ENCODE measurements around the gene STX16. TPM values are rescaled to one million over a fixed set of nuclear protein-coding genes. Genes with fewer than 3 reads are reported as not detected.

Gene STX16
- total and polyA plus RNA-seq, 8 donors, result 12.8 to 179 (median 52.2) TPM

GRCh38 chr20:58669287-58670006, 18.4 kb downstream of the STX16 start:
- no peak overlapping the region for H3K4me3 ChIP-seq
- no peaks in the 10 kb centered on the region for H3K27me3 ChIP-seq
- peaks cover 39 to 85% (median 73%) of the 10 kb centered on the region in 4 donors for H3K36me3 ChIP-seq
- intact Hi-C loops (cut with DNase I; ENCODE audit: low total_unique reads), result no loop called here
- no peak for TF ChIP-seq CTCF (IDR thresholded peaks at IDR 0.05)
- TF ChIP-seq POLR2A (IDR thresholded peaks at IDR 0.05), result no peak
- no peak for TF ChIP-seq EP300 (IDR thresholded peaks at IDR 0.05)
- TF ChIP-seq POLR2AphosphoS5 (IDR thresholded peaks at IDR 0.05), result no peak
- H3K9me3 ChIP-seq, result no peaks in the 10 kb centered on the region
- DNase-seq, result no peak
- 66 to 80% (median 79%) methylated on average over 15 to 16 of the region's 16 CpGs for WGBS, 5 donors
- no peaks in the 10 kb centered on the region for H3K4me1 ChIP-seq
- H3K27ac ChIP-seq, result no peak overlapping the region

- Histone ChIP-seq H3K4me3 (no peak overlapping the region), H3K27me3 (no peaks in the 10 kb centered on the region), H3K36me3 (peaks cover 41 to 85% (median 78%) of the 10 kb centered on the region in 4 donors), H3K27ac (no peak overlapping the region), H3K4me1 (no peaks in the 10 kb centered on the region), H3K9me3 (no peaks in the 10 kb centered on the region)
- DNase-seq, result no peak
- 87 to 100% (median 94%) methylated on average over 1 of the region's 1 CpG for WGBS, 5 donors
- TF ChIP-seq POLR2A (IDR thresholded peaks at IDR 0.05) (no peak), CTCF (IDR thresholded peaks at IDR 0.05) (no peak), EP300 (IDR thresholded peaks at IDR 0.05) (no peak), POLR2AphosphoS5 (IDR thresholded peaks at IDR 0.05) (no peak)
- intact Hi-C loops (cut with DNase I; ENCODE audit: low total_unique reads), result no loop called here
Measured at GRCh38 chr20:58670102-58670501, 19.0 kb downstream of the STX16 start.

- no peak overlapping the region for H3K27ac ChIP-seq
- H3K4me3 ChIP-seq, result no peak overlapping the region
- H3K9me3 ChIP-seq, result no peaks in the 10 kb centered on the region
- TF ChIP-seq CTCF (IDR thresholded peaks at IDR 0.05), result no peak
- TF ChIP-seq EP300 (IDR thresholded peaks at IDR 0.05), result no peak
- TF ChIP-seq POLR2AphosphoS5 (IDR thresholded peaks at IDR 0.05), result no peak
- no peak for TF ChIP-seq POLR2A (IDR thresholded peaks at IDR 0.05)
- no peaks in the 10 kb centered on the region for H3K27me3 ChIP-seq
- intact Hi-C loops (cut with DNase I; ENCODE audit: low total_unique reads), result no loop called here
- WGBS, 5 donors, result 54 to 72% (median 65%) methylated on average over 4 of the region's 4 CpGs
- peaks cover 47 to 87% (median 83%) of the 10 kb centered on the region in 4 donors for H3K36me3 ChIP-seq
- H3K4me1 ChIP-seq, result no peaks in the 10 kb centered on the region
- no peak for DNase-seq
Measured at GRCh38 chr20:58670659-58671058, 19.6 kb downstream of the STX16 start.

- intact Hi-C loops (cut with DNase I; ENCODE audit: low total_unique reads), result no loop called here
- no peak for DNase-seq
- no peak overlapping the region for H3K27ac ChIP-seq
- H3K36me3 ChIP-seq, result peaks cover 51 to 95% (median 93%) of the 10 kb centered on the region in 4 donors
- no peaks in the 10 kb centered on the region for H3K27me3 ChIP-seq
- H3K4me3 ChIP-seq, result no peak overlapping the region
- H3K9me3 ChIP-seq, result no peaks in the 10 kb centered on the region
- WGBS, 5 donors, result 90 to 95% (median 94%) methylated on average over 9 of the region's 9 CpGs
- TF ChIP-seq EP300 (IDR thresholded peaks at IDR 0.05) (no peak), POLR2AphosphoS5 (IDR thresholded peaks at IDR 0.05) (no peak), CTCF (IDR thresholded peaks at IDR 0.05) (no peak), POLR2A (IDR thresholded peaks at IDR 0.05) (no peak)
- no peaks in the 10 kb centered on the region for H3K4me1 ChIP-seq
Measured at GRCh38 chr20:58673119-58673518, 22.0 kb downstream of the STX16 start.

Measured in stomach (tissue), 9 donors.